NCI-H446 treated with DMSO at 0.1 percent for 48 hours (cell line): ENCODE data around the gene A1CF.
"Not testable (repeated sequence)": the region's sequence is repeated elsewhere in the genome, so short reads cannot be mapped to it uniquely, and the experiment has no call there.

Experiments
- DNase-seq: peaks from one replicate; lab custom pipeline; 2025; lab: John Stamatoyannopoulos, UW

The A1CF gene, protein sequence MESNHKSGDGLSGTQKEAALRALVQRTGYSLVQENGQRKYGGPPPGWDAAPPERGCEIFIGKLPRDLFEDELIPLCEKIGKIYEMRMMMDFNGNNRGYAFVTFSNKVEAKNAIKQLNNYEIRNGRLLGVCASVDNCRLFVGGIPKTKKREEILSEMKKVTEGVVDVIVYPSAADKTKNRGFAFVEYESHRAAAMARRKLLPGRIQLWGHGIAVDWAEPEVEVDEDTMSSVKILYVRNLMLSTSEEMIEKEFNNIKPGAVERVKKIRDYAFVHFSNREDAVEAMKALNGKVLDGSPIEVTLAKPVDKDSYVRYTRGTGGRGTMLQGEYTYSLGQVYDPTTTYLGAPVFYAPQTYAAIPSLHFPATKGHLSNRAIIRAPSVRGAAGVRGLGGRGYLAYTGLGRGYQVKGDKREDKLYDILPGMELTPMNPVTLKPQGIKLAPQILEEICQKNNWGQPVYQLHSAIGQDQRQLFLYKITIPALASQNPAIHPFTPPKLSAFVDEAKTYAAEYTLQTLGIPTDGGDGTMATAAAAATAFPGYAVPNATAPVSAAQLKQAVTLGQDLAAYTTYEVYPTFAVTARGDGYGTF

DNA sequence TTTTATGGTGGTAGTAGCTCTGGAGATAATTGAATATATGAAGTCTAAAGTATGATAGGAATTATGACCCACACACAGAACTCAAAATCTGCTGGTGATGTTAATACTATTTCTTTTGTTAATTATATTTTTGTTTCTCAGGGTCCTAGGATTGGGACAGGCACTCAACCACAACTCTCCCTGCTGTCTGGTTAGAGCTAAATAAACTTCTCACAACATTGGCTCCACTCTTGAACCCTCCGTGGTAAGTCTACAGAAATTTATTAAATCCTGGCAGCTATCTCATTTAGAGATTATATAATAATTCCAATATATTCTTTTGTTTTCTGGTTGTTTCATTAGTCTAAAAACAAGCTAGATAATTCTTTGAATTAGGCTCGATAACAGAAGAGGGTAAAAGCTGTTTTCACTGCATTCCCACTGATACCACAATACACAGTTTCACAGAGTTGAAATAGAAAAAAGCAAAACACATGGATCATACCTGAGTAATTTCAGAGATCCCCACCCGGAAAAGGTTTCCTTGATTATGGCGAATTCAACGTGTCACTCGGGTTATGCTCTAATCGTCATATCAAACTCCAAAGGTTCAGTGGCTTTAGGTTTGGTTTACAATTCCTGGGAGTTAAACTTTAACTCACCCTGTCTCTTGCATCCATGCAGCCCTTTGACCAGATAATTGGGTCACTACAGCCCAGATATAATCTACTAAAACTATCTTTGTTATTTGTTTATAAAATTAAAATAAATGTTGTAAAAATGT, at the start of gene A1CF:
Gene A1CF, minus strand, starts transcription at position 531 of the 763 bp plus-strand sequence. CDS start 25,687 bp downstream, outside the sequence.
- DNase-seq: no peak

DNA sequence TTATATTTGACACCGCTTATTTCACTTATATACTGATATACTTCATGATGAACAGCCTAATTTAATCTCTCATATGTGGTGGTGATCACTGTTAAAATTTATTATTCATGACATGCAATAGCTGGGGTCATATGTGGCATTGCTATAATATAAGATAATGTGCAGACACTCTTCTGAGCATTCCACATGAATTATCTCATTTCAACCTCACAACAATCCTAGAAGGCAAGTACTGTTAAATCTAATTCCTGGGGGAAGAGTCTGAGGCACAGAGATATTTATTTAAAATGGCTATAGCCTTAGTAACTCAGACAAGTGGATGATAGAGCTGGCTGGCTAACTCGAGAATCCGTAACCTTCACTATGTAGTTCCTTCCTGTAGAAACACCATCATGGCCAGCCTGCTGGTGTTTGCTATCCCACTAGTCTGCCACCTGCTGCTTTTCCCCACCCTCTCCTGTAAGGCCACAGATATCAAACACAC, 46.6 kb upstream of the A1CF start:
- DNase-seq: no peak

DNA sequence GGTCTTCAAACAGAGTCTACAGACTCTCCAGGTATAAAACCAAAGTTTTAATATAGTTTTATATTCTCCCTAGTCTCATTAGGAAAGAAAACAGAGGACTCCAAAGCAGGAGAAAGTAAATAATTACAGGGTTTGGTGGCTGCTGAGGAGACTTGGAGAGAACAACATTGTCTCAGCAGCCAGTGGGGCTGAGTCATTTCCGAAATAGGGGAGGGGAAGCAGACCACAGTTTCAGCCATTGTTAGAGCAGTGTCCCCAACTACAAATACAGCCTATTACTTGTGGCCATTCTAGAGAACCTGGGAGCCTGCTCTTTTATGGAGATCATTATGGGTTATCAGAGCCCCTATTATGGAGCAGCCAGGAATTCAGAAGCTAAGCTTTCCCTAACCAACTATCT, 44.2 kb upstream of the A1CF start:
- no peak for DNase-seq

DNA sequence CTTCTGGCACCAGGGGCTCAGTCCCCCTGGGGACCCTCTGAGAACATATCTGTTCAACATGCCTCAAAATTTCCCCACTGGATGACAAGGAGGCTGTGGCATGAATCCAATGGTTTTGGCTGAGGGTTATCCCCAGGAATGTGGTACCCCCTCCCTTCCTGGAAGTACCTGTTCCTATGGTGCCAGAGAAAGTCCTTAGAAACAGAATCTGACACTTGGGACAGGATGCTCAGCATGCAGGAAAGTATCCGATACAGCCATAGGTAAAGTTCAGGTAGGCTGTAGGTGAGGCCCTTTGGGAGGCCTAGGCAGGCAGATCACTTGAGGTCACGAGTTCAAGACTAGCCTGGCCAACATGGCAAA, 42.7 kb upstream of the A1CF start:
- no peak for DNase-seq

DNA sequence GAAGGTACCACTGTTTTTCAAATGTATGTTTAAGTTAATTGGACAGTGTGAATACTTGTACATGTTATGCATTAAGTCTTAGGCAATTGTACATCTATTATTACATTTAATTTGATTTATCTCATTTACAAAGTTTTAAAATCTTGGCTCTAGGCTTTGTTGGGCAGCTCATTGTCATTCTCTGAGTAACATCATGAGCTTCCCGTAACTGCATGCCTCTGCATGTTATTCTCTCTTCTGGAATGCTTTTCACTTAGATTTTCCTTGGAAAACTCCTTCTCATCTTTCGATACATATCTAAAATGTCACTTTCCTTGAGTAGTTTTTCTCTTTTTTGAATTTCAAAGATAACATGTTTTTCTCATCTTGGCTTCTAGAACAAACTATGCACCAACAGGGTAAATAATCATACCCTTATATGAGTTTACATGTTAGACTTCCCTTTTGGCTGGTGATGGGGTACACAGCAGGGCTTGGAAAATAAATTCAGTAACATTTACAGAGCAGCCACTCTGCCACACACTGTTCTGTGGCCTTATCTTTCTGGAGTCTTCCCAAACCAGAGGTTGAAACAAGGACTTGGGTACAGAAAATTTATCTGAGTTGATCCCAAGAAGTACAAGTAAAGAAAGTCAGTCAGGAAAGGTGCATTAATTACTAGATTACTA, 42.2 kb upstream of the A1CF start:
- no peak for DNase-seq

DNA sequence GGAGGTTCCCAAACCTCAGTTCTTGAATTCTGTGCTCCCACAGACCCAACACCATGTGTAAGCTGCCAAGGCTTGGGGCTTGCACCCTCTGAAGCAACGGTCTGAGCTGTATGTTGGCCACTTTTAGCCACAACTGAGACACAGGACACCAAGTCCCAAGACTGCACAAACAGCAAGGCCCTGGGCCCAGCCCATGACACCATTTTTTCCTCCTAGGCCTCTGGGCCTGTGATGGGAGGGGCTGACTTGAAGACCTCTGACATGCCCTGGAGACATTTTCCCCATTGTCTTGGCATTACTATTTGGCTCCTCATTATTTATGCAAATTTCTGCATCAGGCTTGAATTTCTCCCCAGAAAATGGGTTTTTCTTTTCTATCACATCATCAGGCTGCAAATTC, 38.0 kb upstream of the A1CF start:
- DNase-seq: not testable (repeated sequence)

DNA sequence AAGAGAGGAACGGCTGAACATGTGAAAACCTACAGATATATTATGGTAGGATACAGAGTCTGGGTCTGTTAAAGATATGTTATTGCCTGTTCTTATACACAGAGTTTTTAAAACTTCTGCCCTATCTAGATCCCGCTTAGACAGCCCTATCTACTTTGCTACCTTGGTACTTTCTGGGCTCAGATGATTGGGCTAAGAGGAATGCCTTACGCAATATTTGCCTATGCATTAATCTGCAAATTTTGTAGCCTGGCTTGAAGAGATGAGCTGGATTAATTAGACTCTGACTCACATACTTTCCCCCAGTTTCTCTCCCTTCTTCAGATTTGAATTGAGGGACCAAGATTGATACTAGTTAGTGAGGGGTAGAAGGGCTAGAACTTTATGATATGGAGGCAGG, 33.6 kb upstream of the A1CF start:
- no peak for DNase-seq

DNA sequence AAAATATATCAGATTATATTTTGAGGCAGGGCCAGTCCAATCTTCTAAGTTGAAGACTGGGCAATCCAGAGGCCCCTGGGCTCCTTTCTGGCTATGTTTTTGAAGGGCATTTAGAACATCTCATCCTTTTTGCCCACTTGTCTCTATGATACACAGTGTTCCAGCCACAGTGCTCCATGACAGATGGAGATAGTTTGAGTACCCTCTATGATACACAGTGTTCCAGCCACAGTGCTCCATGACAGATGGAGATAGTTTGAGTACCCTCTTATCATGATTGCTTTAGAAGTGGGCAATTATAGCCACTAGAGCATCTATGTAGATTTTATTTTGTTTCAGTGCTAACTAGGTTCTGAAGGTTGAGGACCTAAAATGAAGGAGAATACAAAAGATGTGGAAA, 33.1 kb upstream of the A1CF start:
- DNase-seq: no peak

DNA sequence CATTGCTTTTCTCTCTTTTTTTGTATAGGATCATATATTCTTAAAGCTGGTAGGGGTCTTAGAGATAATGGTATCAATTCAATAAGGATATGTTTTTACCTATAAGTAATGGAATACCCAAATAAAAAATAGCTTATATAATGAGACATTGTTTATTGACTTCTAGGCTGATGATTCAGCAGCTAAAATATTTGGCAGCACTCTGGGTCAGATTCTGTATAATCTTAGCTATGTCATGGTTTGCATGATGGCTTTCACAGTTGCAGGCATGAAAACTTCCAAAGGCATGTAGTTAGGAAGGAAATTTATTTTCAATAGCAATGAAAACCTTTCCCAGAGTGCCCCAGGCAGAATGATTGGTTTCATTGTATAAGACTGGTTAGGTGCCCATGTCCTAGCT, 32.1 kb upstream of the A1CF start:
- DNase-seq: no peak

DNA sequence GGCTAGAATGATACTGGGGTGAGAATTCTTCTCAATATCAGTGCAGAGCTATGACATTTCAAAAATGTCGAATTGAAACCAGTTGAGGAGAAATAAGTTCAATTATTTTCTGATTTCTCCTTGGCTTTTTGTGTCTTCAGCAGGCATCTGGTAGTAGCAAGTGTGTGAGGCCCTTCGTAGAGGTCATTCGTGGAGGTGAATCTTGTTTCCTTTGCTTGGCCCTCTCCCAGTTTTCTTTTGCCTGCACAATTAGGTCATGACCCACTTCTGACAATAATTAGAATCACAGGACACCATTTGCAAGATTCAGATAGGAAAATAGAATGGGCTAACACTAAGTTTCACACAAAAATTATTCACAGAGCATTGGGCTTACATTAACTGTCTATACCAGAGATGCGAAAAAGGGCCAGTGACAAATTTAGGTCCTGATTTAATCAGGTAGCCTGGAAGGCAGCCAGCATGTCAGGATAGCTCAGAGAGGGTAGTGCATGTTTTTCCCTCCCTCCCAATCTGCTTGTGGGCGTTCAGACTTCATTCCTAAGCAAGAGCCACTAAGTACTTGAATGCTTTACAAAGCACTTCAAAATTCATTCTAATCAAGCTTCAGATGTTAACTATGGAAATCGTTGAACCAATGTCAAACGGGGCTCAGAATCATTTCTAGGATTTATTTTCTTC, 24.0 kb upstream of the A1CF start:
- no peak for DNase-seq

DNA sequence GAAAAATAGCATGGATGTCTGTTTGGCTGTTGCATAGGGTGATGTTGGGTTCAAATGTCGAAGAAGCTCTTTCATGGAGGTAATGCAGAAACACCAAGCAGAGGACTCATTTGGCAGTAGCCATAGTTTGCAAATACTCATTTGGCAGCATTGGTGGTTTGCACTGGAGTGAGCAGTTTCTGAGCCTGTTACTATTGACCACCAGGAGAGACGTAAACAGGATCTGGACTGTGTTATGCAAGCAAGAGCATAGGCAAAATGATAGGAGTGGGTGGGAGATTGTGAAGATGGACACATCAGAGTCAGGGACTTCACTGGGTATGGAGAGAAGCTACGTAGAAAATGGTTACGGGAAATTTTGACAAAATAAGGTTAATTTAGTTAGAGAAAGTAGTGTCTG, 22.9 kb upstream of the A1CF start:
- no peak for DNase-seq

DNA sequence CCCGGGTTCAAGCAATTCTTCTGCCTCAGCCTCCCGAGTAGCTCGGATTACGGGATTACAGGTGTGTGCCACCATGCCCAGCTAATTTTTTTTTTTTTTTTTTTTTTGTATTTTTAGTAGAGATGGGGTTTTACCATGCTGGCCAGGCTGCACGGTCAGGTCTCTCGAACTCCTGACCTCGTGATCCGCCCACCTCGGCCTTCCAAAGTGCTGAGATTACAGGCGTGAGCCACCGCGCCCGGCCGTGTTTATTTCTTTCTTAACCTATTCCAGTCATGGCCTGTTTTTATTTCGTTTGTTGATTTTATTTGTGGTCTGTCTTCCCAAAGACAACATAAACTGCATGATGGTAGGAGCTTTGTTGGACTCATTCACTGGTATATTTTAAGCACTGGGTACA, 20.4 kb upstream of the A1CF start:
- not testable (repeated sequence) for DNase-seq

DNA sequence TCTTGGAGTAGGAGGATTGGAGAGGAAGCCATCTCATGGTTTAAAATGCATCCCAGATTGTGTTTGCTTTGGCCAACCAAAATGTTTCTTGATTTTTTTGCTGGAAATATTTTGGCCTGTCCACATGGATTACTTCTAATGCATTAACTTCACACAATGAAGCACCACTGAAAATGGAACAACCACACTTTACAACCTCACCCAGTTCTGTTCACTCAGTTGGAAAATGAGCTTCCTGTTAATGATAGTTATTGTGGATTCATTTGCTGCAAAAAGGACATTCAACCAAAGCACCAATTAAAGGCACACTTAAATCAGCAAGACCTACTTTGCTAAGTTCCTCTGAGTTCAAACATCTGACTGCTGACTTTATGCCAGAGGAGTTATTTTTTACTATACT, 11.3 kb upstream of the A1CF start:
- DNase-seq: no peak

DNA sequence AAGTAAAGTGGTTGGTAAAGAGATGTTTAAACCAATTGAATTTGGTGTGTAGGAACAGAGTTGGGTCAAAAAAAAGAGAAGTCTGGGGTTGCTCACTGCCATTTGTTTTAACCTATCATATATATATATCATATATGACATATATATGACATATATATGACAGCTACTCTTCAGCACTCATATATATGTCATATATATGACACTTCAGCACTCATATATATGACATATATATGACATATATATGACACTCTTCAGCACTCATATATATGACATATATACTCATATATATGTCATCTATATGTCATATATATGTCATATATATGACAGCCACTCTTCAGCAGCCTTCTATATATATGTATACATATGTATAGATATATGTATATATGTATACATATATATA, 8.9 kb upstream of the A1CF start:
- no peak for DNase-seq

DNA sequence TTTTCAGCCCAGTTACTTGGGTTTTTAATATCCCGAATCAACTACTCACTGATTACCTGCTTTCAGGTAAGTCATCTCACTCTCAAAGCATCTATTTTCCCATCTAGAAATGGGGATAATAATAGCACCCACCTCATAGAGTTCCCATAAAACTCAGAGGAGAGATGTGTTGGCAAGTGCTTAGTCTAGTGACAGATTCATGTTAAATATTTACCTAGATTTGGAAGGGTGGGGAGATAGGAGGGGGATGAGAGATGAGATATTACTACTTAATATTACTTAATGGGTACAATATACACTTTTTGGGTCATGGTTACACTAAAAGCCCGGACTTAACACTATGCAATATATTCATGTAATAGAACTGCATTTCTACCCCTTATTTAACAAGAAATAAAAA, 7.0 kb upstream of the A1CF start:
- no peak for DNase-seq

DNA sequence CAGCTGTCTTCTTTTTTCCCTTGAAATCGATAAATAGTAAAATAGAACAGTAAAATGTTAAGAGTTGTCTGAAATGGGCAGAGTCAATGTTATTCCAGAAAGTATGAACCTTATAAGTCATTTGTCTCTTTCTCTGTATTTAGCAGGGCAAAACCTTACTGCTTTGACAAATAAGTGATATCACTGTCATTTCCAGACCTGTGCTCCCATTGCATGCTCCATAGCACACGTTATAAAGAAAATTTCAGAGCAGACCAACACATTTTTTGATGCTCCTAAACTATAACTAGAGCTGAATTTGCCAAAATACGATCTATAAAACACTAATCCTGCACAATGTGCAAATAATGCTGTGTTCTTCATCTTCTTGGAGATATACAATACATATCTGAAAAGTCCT, 1.1 kb downstream of the A1CF start:
- no peak for DNase-seq

DNA sequence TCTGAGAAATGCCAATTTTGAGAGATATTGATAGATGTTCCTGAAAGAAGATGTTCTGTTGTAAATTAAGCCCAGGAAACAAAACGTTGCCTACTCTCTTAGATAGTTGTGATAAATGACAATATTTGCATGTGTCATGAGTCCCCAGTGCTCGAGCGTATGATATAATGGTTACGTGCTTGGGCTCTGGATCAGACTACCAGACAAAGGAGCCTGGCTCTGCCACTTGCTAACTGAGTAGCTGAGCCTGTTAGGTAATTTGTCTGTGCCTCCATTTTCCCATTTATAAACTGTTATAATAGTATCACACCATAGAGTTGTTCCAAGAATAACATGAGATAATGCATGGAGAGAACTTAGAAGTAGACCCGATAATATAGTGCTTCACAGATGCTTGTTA, 1.8 kb downstream of the A1CF start:
- DNase-seq: no peak

DNA sequence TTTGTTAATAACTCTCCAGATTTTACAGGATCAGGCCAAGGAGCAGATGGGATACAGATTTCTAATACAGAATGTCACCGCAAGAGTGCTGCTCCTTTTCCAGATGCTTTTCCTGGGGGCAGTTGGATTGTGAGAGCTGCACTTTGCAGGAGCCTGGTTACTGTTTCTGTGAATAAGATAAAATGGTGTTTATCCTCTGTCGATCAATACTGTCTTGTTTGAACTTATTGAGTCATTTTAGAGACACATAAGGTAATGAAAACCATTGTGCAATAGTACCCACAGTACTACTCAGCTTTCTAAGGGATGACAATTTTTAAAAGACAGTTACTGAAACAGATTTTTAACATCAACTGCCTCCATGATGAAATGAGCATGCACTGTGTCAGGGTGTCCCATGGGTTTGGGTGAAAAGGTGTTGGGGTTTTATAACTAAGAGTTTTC, 2.9 kb downstream of the A1CF start:
- DNase-seq: no peak

DNA sequence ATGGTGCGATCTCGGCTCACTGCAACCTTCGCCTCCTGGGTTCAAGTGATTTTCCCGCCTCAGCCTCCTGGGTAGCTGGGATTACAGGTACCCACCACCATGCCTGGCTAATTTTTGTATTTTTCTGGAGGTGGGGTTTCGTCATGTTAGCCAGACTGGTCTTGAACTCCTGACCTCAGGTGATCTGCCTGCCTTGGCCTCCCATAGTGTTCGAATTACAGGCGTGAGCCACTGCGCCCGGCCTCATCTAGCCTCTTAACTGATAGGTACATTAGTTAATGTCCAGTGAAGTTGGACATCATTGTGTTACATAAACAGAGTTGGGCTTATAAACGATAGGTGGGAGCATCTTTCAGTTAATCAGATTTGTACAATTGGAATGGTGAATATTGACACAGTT, 4.4 kb downstream of the A1CF start:
- not testable (repeated sequence) for DNase-seq

DNA sequence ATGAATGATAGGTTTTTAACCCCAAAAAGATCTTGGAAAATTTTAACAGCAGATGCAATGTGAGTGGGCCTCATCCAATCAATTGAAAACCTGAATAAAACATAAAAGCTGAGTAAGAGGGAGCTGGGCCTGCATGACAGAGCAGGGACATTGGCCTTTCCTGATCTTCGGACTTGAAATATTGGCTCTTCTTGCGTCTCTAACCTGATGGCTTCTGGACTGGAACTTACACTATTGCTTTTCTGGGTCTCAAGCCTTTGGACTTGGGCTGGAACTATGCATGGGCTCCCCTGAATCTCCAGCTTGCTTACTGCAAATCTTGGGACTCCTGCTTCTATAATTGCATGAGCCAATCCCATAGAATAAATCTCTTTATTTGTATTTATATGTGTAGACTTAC, 9.0 kb downstream of the A1CF start:
- DNase-seq: no peak

DNA sequence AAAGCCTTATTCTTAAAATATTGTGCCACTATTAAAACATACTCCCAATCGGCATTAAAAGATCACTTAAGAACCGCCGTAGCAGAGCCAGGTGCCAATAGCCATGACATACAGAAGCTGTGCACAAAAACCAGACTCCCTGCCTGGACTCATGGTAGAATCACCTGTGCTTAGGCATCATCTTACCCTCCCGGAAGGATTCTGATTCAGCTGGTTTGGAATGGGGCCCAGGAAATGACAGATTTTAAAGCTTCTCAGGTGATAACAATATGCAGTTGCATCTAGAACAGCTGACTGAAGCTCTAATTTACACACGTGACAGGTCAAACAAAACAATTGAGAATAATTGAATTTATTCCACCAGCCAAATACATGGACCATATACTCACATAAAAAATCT, 10.7 kb downstream of the A1CF start:
- no peak for DNase-seq

DNA sequence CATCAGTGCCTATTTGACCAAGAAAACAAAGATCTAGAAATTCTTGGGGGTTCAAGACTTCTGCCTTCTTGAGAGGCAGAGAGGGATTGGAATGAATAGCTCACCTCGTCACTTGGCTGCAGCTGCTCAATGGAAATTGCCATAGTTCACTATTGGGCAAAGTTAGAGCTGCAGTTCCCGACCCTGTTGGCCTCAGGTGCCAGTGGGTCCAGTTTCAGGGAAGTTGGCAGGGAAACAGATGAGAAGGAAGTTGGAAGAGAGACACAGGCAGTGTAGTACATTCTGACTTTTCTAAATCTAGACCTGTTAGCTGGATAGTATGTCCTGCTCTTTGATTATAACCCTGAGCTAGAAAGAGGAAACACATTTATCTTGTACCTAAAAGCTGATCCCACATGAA, 19.1 kb downstream of the A1CF start:
- DNase-seq: no peak
